Peyer's patch (tissue), 4 donors: ENCODE measurements around the gene LEPROT. TPM values are rescaled to one million over a fixed set of nuclear protein-coding genes. Genes with fewer than 3 reads are reported as not detected.

Source experiments
- DNase-seq, 3 donors: peaks; one replicate each; pipeline ENCODE4 v3.0.0-alpha.2; 2017 to 2019
- H3K27ac ChIP-seq, 4 donors: fragments of 200-600 bp; sonication (generic); one replicate each; pipeline ENCODE4 v1.5.1; 2016 to 2019
- H3K27me3 ChIP-seq, 2 donors: fragments of 200-600 bp; sonication (generic); one replicate each; pipeline ENCODE4 v1.5.1; 2019
- H3K36me3 ChIP-seq, 3 donors: fragments of 200-600 bp; sonication (generic); one replicate each; pipeline ENCODE4 v1.5.1; 2016 to 2019
- H3K4me1 ChIP-seq, 4 donors: fragments of 200-600 bp; sonication (generic); one replicate each; pipeline ENCODE4 v1.5.1; 2016 to 2019
- H3K4me3 ChIP-seq, 4 donors: fragments of 200-600 bp; sonication (generic); 1 replicate in 3 of 4; 2 replicates in 1 of 4; pipeline ENCODE4 v1.5.1; 2016 to 2019; ENCODE audit warnings: mild to moderate bottlenecking in 1 of 4
- H3K9me3 ChIP-seq, 4 donors: fragments of 200-600 bp; sonication (generic); one replicate each; pipeline ENCODE4 v1.5.1; 2016 to 2019; ENCODE audit warnings: mild to moderate bottlenecking in 1 of 4
- POLR2A ChIP-seq, 2 donors: fragments of 450-650 bp; IDR thresholded peaks; one replicate each; pipeline ENCODE4 v1.5.1; 2017; ENCODE audit warnings: antibody characterized with exemption in 2 of 2, mild to moderate bottlenecking in 2 of 2, moderate library complexity in 2 of 2
- total RNA-seq, 4 donors: library from RNA; depleted of rRNA; stranded (reverse); fragments of >200 nt; gene quantifications; one replicate each; pipeline ENCODE4 v1.1.0, GENCODE V29; 2016
- TF ChIP-seq, protein P1 (sequence below), 6 experiments: fragments of 450-650 bp in 4 of 6; fragments of 200-600 bp in 2 of 6; sonication (generic) in 1 of 6; IDR thresholded peaks; one replicate each; pipeline ENCODE4 v1.5.1; 2017 to 2019; ENCODE audit warnings: antibody characterized with exemption in 6 of 6, mild to moderate bottlenecking in 3 of 6, moderate library complexity in 1 of 6

Gene LEPROT
- total RNA-seq, 4 donors from 2014 or later, result 19.8 to 52.5 (median 40.3) TPM

DNA sequence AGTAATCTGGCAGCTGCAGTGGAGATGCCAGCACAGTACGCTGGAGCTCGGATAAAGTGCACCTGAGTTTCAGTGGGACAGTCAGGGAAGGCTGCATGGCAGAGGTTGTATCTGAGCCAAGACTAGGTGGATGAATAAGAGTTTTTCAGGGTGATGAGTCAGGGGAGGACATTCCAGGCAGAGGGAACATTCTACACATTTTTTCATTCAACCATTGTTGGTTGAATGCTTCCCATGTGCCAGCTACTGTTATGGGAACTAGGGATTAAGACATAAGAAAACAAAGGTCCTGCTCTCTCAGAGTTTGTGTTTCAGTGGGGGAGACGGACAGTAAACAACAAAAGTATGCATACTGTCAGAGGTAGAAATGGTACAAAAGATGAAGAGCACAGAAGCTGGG, 5.2 kb downstream of the LEPROT start:
- no peak overlapping the region for H3K4me3 ChIP-seq
- peaks cover 0 to 20% (median 0%) of the 10 kb centered on the region in 4 donors for H3K4me1 ChIP-seq
- no peak for DNase-seq
- H3K27ac ChIP-seq, result no peak overlapping the region
- no peaks in the 10 kb centered on the region for H3K27me3 ChIP-seq
- TF ChIP-seq, protein P1, sequence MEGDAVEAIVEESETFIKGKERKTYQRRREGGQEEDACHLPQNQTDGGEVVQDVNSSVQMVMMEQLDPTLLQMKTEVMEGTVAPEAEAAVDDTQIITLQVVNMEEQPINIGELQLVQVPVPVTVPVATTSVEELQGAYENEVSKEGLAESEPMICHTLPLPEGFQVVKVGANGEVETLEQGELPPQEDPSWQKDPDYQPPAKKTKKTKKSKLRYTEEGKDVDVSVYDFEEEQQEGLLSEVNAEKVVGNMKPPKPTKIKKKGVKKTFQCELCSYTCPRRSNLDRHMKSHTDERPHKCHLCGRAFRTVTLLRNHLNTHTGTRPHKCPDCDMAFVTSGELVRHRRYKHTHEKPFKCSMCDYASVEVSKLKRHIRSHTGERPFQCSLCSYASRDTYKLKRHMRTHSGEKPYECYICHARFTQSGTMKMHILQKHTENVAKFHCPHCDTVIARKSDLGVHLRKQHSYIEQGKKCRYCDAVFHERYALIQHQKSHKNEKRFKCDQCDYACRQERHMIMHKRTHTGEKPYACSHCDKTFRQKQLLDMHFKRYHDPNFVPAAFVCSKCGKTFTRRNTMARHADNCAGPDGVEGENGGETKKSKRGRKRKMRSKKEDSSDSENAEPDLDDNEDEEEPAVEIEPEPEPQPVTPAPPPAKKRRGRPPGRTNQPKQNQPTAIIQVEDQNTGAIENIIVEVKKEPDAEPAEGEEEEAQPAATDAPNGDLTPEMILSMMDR (IDR thresholded peaks at IDR 0.05), result no peak
- TF ChIP-seq POLR2A (IDR thresholded peaks at IDR 0.05), result no peak
- H3K9me3 ChIP-seq, result no peaks in the 10 kb centered on the region
- peaks cover 0 to 48% (median 5%) of the 10 kb centered on the region in 3 donors for H3K36me3 ChIP-seq

DNA sequence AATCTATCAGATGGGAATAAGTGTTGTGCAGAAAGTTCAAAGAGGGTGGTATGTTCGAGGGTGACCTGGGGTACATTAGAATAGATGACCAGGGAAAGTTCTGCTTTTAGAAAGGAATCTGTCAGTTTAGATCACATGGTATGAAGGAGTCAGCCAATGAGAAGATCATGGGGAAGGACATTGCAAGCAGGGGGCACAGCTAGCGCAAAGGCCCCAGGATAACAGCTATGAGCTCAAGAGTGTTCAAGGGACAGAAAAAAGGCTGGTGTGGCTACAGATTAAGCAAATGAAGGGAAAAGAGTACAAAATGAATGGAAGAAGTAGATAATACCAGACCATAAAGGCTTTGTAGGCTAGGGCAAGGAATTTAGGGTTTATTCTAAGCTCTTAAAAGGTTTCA, 8.6 kb downstream of the LEPROT start:
- Histone ChIP-seq H3K27me3 (no peaks in the 10 kb centered on the region), H3K36me3 (peaks cover 0 to 64% (median 5%) of the 10 kb centered on the region in 3 donors), H3K4me3 (no peak overlapping the region), H3K27ac (no peak overlapping the region), H3K4me1 (no peaks in the 10 kb centered on the region), H3K9me3 (no peaks in the 10 kb centered on the region)
- DNase-seq, result no peak
- no peak for TF ChIP-seq POLR2A (IDR thresholded peaks at IDR 0.05)
- TF ChIP-seq, protein P1 (IDR thresholded peaks at IDR 0.05), result no peak

DNA sequence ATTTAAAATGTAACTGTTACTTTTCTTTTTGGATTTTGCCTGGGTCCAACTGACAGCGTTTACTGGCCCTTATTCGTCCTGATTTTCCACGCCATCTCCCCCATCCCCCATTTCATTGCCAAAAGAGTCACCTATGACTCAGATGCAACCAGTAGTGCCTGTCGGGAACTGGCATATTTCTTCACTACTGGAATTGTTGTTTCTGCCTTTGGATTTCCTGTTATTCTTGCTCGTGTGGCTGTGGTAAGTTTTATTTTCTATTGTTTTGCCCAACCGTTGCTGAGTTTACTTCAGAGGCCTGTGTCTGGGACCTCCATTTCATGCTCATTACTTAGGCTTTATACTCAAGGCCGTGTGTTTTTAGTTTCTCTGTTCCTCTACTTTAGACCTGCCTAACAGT, 9.3 kb downstream of the LEPROT start:
- H3K27me3 ChIP-seq, result no peaks in the 10 kb centered on the region
- H3K4me3 ChIP-seq, result no peak overlapping the region
- no peak for DNase-seq
- TF ChIP-seq, protein P1 (IDR thresholded peaks at IDR 0.05), result no peak
- H3K4me1 ChIP-seq, result no peaks in the 10 kb centered on the region
- peaks cover 0 to 64% (median 5%) of the 10 kb centered on the region in 3 donors for H3K36me3 ChIP-seq
- H3K27ac ChIP-seq, result peak overlapping the region in 1 of 4 donors; percentile 32
- no peaks in the 10 kb centered on the region for H3K9me3 ChIP-seq

DNA sequence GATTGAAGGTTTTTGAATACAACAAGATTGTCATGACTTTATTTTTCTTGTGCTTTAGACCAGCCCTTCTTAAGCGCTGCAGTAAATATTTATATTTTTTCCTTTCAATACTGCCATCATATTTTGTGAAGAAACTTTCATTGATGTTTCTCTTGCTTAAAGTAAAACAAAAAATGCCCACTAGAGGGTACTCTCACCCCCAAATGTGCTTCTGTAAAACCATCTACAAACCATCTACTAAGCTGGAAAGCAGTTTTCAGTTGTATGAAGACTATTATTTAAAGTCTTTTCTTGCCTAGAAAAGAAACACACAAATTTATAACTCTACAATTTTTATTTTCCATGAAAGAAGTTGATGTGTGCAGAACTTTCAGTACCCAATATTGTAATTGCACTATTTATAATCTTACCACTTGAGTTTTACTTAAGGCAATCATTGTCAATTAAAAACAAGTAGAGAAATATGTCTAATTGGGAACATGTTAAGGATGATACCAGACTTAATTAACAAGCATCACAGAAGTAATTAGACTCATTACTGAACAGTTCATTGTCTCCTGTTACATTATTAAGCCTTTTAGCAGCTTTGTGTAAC, 10.7 kb downstream of the LEPROT start:
- Histone ChIP-seq H3K9me3 (no peaks in the 10 kb centered on the region), H3K4me3 (no peak overlapping the region), H3K27me3 (no peaks in the 10 kb centered on the region), H3K4me1 (no peaks in the 10 kb centered on the region), H3K27ac (no peak overlapping the region), H3K36me3 (peaks cover 0 to 55% (median 0%) of the 10 kb centered on the region in 3 donors)
- no peak for DNase-seq
- TF ChIP-seq POLR2A (IDR thresholded peaks at IDR 0.05), result no peak
- TF ChIP-seq, protein P1 (IDR thresholded peaks at IDR 0.05), result peak in 5 of 6 experiments; percentile 22 to 53 (median 46)

DNA sequence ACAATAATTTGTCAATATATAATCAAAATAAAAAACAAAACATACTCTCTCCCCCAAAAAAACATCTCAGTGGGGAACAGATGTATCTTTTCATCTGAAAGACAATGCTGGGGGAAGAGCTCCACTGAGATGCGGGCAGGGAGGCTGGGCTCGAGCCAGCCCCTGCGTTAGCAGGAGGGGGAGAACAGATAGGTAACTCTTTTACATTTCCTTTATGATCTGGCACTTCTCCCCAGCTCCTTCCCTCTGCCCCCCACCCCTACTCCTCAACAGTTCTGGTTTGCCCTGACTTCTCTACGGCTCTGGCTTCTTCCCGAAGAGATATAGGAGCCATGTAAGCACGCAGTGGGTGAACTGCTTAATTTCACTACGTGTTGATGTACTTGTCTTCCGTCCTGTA, 12.4 kb downstream of the LEPROT start:
- Histone ChIP-seq H3K9me3 (no peaks in the 10 kb centered on the region), H3K4me1 (no peaks in the 10 kb centered on the region), H3K4me3 (no peak overlapping the region), H3K36me3 (peaks cover 0 to 40% (median 0%) of the 10 kb centered on the region in 3 donors), H3K27me3 (no peaks in the 10 kb centered on the region), H3K27ac (no peak overlapping the region)
- DNase-seq, result no peak
- TF ChIP-seq, protein P1 (IDR thresholded peaks at IDR 0.05), result no peak
- no peak for TF ChIP-seq POLR2A (IDR thresholded peaks at IDR 0.05)
